ENCODE measurements around the gene RIPK3. TPM values are rescaled to one million over a fixed set of nuclear protein-coding genes. Genes with fewer than 3 reads are reported as not detected.
"Not testable (repeated sequence)": the region's sequence is repeated elsewhere in the genome, so short reads cannot be mapped to it uniquely, and the experiment has no call there.

The RIPK3 gene
- polyA plus RNA-seq, 2 of the 4 experiments (the other 2 are of a cell fraction) = not detected

DNA sequence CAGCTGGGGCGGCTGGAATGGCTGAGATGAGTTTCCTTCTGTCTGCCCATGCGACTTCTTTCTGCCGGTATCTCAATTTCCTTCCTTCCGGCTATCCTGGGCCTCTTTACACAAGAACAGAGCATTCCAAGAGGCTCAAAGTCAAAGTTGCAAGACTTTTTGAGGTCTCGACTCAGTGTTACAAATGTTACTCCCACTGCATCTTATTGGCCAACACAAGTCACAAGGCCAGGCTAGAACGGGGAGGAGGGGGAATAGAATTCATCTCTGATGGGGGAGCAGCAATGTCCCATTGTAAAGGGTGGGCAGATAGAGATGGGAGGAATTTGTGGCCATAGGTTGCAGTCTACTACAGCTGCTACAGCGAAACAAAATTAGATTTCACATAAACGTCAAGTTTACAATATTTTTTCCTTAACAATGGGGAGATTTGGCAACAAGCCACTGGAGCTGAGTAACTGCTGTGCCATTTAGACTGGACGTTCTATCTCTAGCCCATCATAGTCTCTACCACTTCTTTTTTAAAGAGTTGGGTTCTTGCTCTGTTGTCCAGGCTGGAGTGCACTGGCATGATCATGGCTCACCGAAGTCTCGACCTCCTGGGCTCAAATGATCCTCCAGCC, 49.5 kb upstream of the RIPK3 start (continued):
- TF ChIP-seq, protein P1, sequence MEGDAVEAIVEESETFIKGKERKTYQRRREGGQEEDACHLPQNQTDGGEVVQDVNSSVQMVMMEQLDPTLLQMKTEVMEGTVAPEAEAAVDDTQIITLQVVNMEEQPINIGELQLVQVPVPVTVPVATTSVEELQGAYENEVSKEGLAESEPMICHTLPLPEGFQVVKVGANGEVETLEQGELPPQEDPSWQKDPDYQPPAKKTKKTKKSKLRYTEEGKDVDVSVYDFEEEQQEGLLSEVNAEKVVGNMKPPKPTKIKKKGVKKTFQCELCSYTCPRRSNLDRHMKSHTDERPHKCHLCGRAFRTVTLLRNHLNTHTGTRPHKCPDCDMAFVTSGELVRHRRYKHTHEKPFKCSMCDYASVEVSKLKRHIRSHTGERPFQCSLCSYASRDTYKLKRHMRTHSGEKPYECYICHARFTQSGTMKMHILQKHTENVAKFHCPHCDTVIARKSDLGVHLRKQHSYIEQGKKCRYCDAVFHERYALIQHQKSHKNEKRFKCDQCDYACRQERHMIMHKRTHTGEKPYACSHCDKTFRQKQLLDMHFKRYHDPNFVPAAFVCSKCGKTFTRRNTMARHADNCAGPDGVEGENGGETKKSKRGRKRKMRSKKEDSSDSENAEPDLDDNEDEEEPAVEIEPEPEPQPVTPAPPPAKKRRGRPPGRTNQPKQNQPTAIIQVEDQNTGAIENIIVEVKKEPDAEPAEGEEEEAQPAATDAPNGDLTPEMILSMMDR (IDR thresholded peaks at IDR 0.05) = no peak

DNA sequence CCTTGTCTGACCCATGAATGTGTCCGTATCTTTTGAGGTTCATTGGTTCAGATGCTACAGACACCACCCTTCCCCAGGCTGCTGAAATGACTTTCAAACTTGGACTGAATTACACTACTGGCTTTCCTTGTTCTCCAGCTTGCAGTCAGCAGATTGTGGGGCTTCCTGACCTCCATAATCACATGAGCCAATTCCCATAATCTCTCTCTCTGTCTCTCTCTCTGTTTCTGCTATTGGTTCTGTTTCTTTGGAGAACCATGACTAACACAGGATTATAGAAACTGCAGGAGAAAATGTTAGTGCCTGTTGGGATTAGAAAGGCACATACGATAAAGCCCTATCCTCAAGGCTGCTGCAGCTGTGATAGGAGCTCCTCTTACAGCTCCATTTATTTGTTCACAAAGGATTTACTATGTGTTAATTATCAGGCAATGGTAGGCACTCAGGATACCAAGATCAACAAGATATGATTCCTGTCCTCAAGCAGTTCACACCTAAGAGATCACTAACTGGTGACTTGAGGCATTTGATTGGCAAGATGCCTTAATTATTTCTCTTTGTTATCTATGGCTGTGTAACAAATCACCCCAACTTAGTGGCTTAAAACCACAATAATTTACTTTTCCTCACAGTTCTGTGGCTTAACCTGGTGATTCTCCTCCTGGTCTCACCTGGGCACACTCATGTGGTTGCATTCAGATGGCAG, 48.8 kb upstream of the RIPK3 start:
- ChIA-PET POLR2A (interaction anchor here (1.5 kb wide), 1 partner anchor 41 kb away, joined by 6 read pairs; the partner anchor contains the start of genes CBLN3 and KHNYN), CTCF (interaction anchor here (0.6 to 3.8 kb wide), 6 partner anchors 26 to 675 kb away, joined by 3 to 11 read pairs (median 5); no protein-coding TSS in a partner anchor)
- FAIRE-seq (no peak), DNase-seq (ENCODE audit: low read depth in 1 of 2, low spot score in 1 of 2) (no peak), ATAC-seq (no peak)
- Histone ChIP-seq H3K4me1 (peaks cover 14% of the 10 kb centered on the region), H3K4me2 (no peak overlapping the region), H3K27ac (no peak overlapping the region), H3K4me3 (no peak overlapping the region), H3K9me3 (no peaks in the 10 kb centered on the region)
- WGBS (ENCODE audit: missing lambda C conversion rate) = 75% methylated on average over 2 of the region's 2 CpGs
- TF ChIP-seq, protein P2, sequence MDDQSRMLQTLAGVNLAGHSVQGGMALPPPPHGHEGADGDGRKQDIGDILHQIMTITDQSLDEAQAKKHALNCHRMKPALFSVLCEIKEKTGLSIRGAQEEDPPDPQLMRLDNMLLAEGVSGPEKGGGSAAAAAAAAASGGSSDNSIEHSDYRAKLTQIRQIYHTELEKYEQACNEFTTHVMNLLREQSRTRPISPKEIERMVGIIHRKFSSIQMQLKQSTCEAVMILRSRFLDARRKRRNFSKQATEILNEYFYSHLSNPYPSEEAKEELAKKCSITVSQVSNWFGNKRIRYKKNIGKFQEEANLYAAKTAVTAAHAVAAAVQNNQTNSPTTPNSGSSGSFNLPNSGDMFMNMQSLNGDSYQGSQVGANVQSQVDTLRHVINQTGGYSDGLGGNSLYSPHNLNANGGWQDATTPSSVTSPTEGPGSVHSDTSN (IDR thresholded peaks at IDR 0.05) = no peak

- H3K4me1 ChIP-seq = peaks cover 10% of the 10 kb centered on the region
- H3K4me2 ChIP-seq; ATAC-seq; H3K27ac ChIP-seq; H3K9me3 ChIP-seq; FAIRE-seq; H3K4me3 ChIP-seq; POLR2A ChIA-PET; DNase-seq (ENCODE audit: low read depth in 1 of 2, low spot score in 1 of 2): not testable (repeated sequence)
- CTCF ChIA-PET = interaction anchor here (1.1 to 3.8 kb wide), 5 partner anchors 21 to 54 kb away, joined by 3 to 11 read pairs (median 10); no protein-coding TSS in a partner anchor
- WGBS (ENCODE audit: missing lambda C conversion rate) = 32% methylated on average over 5 of the region's 5 CpGs
Observed at GRCh38 chr14:24387579-24387978, 47.8 kb upstream of the RIPK3 start.

- TF ChIP-seq RNF2 (IDR thresholded peaks at IDR 0.05; ENCODE audit: borderline replicate concordance, low read depth) (no peak), MAFK (IDR thresholded peaks at IDR 0.05; ENCODE audit: partially characterized antibody) (no peak), NPAS2 (CRISPR knock-in tag; IDR thresholded peaks at IDR 0.05; ENCODE audit: borderline replicate concordance) (no peak), ZSCAN20 (CRISPR knock-in tag; IDR thresholded peaks at IDR 0.05) (no peak), NFE2L2 (conservative IDR thresholded peaks at IDR 0.05; ENCODE audit: low read length) (no peak), CBX2 (IDR thresholded peaks at IDR 0.05; ENCODE audit: borderline replicate concordance, low read depth) (no peak), RARB (CRISPR knock-in tag; IDR thresholded peaks at IDR 0.05) (no peak)
- TF ChIP-seq, protein P3, sequence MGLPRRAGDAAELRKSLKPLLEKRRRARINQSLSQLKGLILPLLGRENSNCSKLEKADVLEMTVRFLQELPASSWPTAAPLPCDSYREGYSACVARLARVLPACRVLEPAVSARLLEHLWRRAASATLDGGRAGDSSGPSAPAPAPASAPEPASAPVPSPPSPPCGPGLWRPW (IDR thresholded peaks at IDR 0.05) = no peak
- ATAC-seq (no peak), DNase-seq (ENCODE audit: low read depth in 1 of 2, low spot score in 1 of 2) (no peak), FAIRE-seq (no peak)
- Histone ChIP-seq H3K27ac (no peak overlapping the region), H3K4me1 (peaks cover 8% of the 10 kb centered on the region), H3K4me2 (no peak overlapping the region), H3K9me3 (no peaks in the 10 kb centered on the region), H3K4me3 (no peak overlapping the region)
- ChIA-PET CTCF (interaction anchor here (1.1 to 3.1 kb wide), 4 partner anchors 22 to 79 kb away, joined by 3 to 10 read pairs (median 4); partner anchors contain the start of gene CIDEB), POLR2A (no interaction called here)
- WGBS (ENCODE audit: missing lambda C conversion rate) = 73% methylated on average over 2 of the region's 2 CpGs
Observed at GRCh38 chr14:24387009-24387345, 47.2 kb upstream of the RIPK3 start.

- CTCF ChIA-PET = interaction anchor here (0.7 to 3.1 kb wide), 5 partner anchors 15 to 78 kb away, joined by 3 to 11 read pairs (median 4); partner anchors contain the start of gene CIDEB
- WGBS (ENCODE audit: missing lambda C conversion rate) = 54% methylated on average over 4 of the region's 4 CpGs
- POLR2A ChIA-PET = no interaction called here
- ATAC-seq (no peak), DNase-seq (ENCODE audit: low read depth in 1 of 2, low spot score in 1 of 2) (no peak), FAIRE-seq (no peak)
- TF ChIP-seq EP300 (IDR thresholded peaks at IDR 0.05) (no peak), PHF8 (IDR thresholded peaks at IDR 0.05; ENCODE audit: borderline replicate concordance, low read depth) (no peak), MYC (IDR thresholded peaks at IDR 0.05; ENCODE audit: borderline replicate concordance, low read length) (no peak), JUN (IDR thresholded peaks at IDR 0.05) (no peak)
- TF ChIP-seq, protein P4, sequence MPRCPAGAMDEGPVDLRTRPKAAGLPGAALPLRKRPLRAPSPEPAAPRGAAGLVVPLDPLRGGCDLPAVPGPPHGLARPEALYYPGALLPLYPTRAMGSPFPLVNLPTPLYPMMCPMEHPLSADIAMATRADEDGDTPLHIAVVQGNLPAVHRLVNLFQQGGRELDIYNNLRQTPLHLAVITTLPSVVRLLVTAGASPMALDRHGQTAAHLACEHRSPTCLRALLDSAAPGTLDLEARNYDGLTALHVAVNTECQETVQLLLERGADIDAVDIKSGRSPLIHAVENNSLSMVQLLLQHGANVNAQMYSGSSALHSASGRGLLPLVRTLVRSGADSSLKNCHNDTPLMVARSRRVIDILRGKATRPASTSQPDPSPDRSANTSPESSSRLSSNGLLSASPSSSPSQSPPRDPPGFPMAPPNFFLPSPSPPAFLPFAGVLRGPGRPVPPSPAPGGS (IDR thresholded peaks at IDR 0.05) = no peak
- TF ChIP-seq, protein P5, sequence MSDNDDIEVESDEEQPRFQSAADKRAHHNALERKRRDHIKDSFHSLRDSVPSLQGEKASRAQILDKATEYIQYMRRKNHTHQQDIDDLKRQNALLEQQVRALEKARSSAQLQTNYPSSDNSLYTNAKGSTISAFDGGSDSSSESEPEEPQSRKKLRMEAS (IDR thresholded peaks at IDR 0.05) = no peak
- Histone ChIP-seq H3K4me2 (no peak overlapping the region), H3K27ac (no peak overlapping the region), H3K9me3 (no peaks in the 10 kb centered on the region), H3K4me3 (no peak overlapping the region), H3K4me1 (no peaks in the 10 kb centered on the region)
Observed at GRCh38 chr14:24385524-24385923, 45.7 kb upstream of the RIPK3 start.
